Measurements from ENCODE around the gene RAG2. TPM values are rescaled to one million over a fixed set of nuclear protein-coding genes. Genes with fewer than 3 reads are reported as not detected.

Gene RAG2
- total RNA-seq, 1 experiment from 2014 or later: not detected

GRCh38 chr11:36618363-36619047 is 20.5 kb upstream of the RAG2 start:
- no peak overlapping the region for H2AFZ ChIP-seq (ENCODE audit: low read depth, low read length, poor library complexity, severe bottlenecking)
- ChIA-PET RAD21 (ENCODE audit: low non-redundant PET in 1 of 2, low total read pairs in 2 of 2, uncharacterized antibody in 2 of 2, unreplicated experiment in 2 of 2) (no interaction called here), CTCF (no interaction called here), POLR2A (no interaction called here)
- H4K20me1 ChIP-seq (ENCODE audit: insufficient read depth): no peaks in the 10 kb centered on the region
- H3K4me3 ChIP-seq (replicated peaks in 1 of 2; ENCODE audit: low read depth in 1 of 2, low read length in 2 of 2): no peak overlapping the region
- H3K9me3 ChIP-seq (ENCODE audit: control insufficient read depth in 1 of 2, insufficient read depth in 1 of 2, low read depth in 1 of 2, low read length in 2 of 2): no peaks in the 10 kb centered on the region
- H3K4me2 ChIP-seq (ENCODE audit: low read length): no peak overlapping the region
- ATAC-seq (no peak), DNase-seq (ENCODE audit: low read depth, low spot score) (no peak)
- intact Hi-C loops (cut with micrococcal nuclease): no loop called here
- no peaks in the 10 kb centered on the region for H3K36me3 ChIP-seq (ENCODE audit: control insufficient read depth in 1 of 2, insufficient read depth in 2 of 2, low read length in 2 of 2)
- TF ChIP-seq EZH2phosphoT487 (IDR thresholded peaks at IDR 0.05; ENCODE audit: borderline replicate concordance): no peak
- H3K9me2 ChIP-seq (ENCODE audit: insufficient read depth): no peaks in the 10 kb centered on the region
- H3K27me3 ChIP-seq (ENCODE audit: insufficient read depth, low read length): no peaks in the 10 kb centered on the region
- no peaks in the 10 kb centered on the region for H3K79me2 ChIP-seq (ENCODE audit: insufficient read depth, low read length)
- no peak overlapping the region for H3K9ac ChIP-seq (ENCODE audit: low read length)
- no peak overlapping the region for H3K27ac ChIP-seq (ENCODE audit: low read depth, low read length)
- no TSS peak for BruUV-seq (replicated peaks)
- H3K4me1 ChIP-seq (ENCODE audit: control insufficient read depth in 1 of 2, insufficient read depth in 2 of 2, low read length in 2 of 2): no peaks in the 10 kb centered on the region

GRCh38 chr11:36617543-36618362 is 19.7 kb upstream of the RAG2 start:
- intact Hi-C loops (cut with micrococcal nuclease): no loop called here
- Histone ChIP-seq H3K4me3 (replicated peaks in 1 of 2; ENCODE audit: low read depth in 1 of 2, low read length in 2 of 2) (no peak overlapping the region), H3K27me3 (ENCODE audit: insufficient read depth, low read length) (no peaks in the 10 kb centered on the region), H3K36me3 (ENCODE audit: control insufficient read depth in 1 of 2, insufficient read depth in 2 of 2, low read length in 2 of 2) (no peaks in the 10 kb centered on the region), H3K9ac (ENCODE audit: low read length) (no peak overlapping the region), H3K9me3 (ENCODE audit: control insufficient read depth in 1 of 2, insufficient read depth in 1 of 2, low read depth in 1 of 2, low read length in 2 of 2) (no peaks in the 10 kb centered on the region), H4K20me1 (ENCODE audit: insufficient read depth) (no peaks in the 10 kb centered on the region), H3K79me2 (ENCODE audit: insufficient read depth, low read length) (no peaks in the 10 kb centered on the region), H3K27ac (ENCODE audit: low read depth, low read length) (no peak overlapping the region), H2AFZ (ENCODE audit: low read depth, low read length, poor library complexity, severe bottlenecking) (no peak overlapping the region), H3K4me1 (ENCODE audit: control insufficient read depth in 1 of 2, insufficient read depth in 2 of 2, low read length in 2 of 2) (no peaks in the 10 kb centered on the region), H3K4me2 (ENCODE audit: low read length) (no peak overlapping the region), H3K9me2 (ENCODE audit: insufficient read depth) (no peaks in the 10 kb centered on the region)
- DNase-seq (ENCODE audit: low read depth, low spot score) (no peak), ATAC-seq (no peak)
- no TSS peak for BruUV-seq (replicated peaks)
- TF ChIP-seq SP1 (IDR thresholded peaks at IDR 0.05; ENCODE audit: low read depth) (no peak), TCF7L2 (IDR thresholded peaks at IDR 0.05; ENCODE audit: borderline replicate concordance, extremely low read depth, insufficient read depth, insufficient read length) (no peak), RAD21 (IDR thresholded peaks at IDR 0.05; ENCODE audit: low read depth) (no peak)
- ChIA-PET CTCF (no interaction called here), POLR2A (no interaction called here), RAD21 (ENCODE audit: low non-redundant PET in 1 of 2, low total read pairs in 2 of 2, uncharacterized antibody in 2 of 2, unreplicated experiment in 2 of 2) (no interaction called here)
